GM21447 (cell line): Measurements from ENCODE around the gene SFRP5.

Experiments
- ATAC-seq: cut with Tn5 transposase; IDR thresholded peaks from one replicate; pipeline ENCODE4 v1.9.1; 2021; ENCODE audit not compliant: unreplicated experiment

Gene SFRP5

DNA sequence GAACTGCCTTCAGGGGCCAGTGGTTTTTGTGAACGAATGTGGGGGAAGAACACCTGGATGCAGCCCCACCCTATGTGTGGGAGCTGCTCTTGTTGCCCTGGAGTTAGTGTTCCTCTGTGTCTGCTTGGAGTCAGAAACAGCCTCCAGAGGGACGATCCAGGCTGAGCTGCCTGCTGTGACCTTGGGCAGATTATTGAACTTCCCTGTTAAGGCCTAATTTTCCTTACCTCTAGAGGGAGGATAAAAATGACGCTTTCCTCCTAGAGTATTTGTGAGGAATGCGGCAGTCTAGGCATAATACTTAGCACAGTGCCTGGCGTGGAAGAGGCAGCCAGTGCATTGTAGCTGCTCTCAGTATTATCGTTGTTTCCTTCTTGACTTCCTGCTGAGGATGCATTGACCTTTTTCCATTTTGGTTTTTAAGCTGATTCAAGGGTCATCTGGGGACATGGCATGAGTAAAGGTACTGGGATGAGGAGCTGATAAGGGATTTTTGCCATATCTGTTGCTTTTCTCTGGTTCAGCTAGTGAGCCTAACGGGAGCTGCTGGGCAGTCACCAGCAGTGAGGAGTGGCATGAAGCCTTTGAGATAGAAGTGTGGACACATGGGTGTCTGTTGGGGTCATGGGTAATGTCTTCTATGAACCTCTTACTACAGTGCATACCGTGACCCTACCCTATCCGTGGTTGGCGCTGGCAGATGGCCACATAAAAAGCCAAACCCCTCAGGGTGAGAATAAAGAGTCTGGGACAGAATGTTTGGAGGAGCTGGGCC lies 28.4 kb downstream of the SFRP5 start:
- ATAC-seq: no peak

DNA sequence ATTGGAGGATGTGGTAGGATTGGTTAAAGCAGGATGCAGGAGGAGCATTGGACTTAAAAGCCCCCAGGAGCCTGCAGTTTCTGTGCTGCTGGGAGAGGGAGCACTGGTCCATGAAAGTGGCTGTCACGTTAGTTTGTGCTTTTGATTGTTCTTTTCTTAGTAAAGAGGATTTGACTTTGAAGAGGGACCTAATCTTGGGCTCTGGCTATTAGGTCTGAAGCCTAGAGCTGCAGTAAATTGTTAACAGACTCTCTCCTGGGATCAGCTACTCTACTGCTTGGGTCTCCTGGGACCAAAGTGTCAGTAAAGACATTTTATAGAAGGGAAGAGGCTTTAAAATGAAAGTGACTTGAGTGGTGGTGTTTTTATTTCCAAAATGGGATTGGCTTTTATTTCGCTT lies 31.2 kb downstream of the SFRP5 start:
- ATAC-seq: no peak

DNA sequence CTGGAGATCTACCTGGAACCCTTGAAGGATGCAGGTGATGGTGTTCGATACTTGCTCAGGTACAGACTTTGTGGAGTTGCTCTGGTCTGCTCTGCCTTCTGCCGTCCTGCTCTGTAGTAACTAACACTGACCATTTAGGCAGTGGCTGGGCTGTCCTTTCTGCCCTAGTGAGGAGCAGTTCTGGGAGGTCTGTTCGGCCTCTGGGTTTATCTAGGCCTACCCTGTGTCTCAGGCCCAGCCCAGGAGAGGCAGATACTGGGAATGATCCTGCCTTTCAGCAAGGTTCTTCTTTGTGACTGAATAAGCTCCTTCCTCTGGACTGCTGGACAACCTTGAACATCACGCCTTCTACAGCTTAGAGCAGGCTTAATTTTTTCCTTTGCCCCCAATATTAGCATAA lies 33.2 kb downstream of the SFRP5 start:
- no peak for ATAC-seq

DNA sequence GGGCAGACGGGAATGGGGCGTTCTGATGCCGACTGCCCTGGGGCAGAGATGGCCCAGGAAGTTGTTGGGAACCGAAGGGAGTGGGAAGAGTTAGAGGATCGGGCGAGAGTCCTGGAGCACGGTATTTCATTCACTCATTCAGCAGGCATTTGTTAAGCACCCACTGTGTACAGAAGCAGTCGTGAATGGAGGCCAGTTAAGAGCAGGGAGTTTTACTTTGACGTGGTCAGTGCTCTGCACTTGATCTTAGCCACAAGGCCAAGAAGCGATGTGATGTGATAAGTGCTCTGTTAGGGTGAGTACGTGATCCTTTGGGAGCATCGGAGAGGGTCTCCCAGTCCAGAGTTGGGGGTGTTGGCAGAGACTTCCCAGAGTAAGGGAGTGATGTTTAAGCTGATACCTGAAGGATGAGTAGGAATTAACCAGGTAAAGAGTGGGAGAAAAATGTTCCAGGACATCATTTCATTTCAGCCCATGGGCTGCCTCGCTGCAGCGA lies 34.0 kb downstream of the SFRP5 start:
- ATAC-seq: peak; percentile 12

DNA sequence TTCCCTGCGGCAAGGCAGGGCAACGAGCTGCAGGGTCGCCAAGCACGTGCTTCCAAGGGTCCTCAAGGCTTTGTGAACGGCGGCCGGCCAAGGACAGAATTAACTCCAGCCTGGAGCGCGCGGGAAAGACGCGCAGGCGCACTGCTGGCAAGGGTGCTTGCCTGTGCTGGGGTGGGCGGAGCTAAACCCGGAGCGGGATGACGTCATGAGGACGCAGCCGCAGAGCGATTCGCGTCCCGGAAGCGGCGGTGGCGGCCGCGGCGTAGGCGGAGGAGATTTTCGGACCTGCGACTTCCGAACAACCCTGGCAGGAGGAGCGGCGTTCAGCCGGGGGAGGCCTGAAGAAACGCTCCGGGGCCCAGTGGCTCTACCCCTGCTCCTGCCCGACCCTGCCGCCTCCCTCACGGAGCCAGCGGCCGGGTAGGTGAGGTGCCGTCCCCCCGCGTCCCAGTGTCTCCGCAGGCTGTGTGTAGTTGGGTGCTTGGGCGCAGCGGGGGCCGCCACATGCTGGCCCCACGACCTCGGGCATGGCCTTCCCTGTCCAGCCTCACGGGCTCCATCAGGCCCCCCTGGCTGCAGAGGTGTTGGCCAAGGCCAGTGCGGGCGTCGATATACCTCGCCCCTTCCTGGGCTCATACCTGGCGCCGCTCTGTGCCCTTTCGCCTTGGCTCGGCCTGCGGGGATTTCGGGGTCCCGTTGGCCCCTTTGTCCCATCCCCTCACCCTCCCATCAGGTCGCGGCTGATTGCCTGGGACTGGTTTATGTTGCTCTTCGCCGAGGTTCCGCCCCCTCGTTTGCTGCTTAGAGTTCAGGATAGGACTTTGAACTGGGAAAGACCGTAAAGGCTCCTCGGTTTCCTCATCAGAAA lies 34.7 kb downstream of the SFRP5 start, which contains the start of gene ZFYVE27:
Gene ZFYVE27 (plus strand): TSS at position 227 of the 868 bp plus-strand sequence. CDS start 1,350 bp downstream, outside the sequence.
- peak; percentile 81 for ATAC-seq

DNA sequence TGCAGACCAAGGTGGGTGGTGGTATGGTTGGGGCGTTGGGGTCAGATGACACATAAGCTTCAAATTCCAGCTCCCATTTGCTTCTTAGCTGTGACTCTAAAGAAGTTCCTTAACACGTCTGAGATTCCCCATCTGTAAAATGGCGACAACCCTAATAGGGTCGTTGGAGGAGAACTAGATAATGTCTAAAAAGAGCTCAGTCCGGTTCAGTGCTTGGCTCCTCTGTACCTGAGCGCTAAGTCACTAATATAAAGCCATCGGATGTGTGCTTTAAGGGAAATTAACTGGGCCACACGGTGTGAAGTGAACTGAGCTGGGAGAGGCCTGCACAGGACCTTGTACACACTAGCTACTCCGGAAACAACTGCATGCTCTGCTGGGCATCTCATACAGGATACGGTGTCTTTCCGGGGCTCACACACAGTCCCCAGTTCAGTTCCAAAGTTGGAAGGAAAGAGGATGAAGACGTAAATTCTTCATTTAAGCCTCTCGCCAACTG lies 35.3 kb downstream of the SFRP5 start:
- peak; percentile 18 for ATAC-seq

DNA sequence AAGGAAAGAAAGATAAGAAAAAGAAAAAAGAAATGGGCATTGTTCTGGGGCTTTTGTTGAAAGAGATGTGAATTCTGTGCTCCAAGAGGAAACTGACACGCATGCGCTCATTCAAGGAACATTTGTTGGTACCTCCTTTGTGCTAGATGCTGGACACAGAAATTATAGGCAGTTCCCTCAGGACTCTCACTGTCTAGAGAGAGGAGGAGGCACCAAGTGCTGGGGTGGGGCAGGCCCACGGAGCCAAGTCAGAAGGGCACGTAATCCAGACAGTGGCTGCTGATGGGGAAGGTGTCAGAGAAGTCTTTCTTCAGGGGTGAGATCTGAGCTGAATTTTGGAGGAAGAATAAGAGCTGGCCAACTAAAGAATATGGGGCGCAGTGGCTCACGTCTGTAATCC lies 37.8 kb downstream of the SFRP5 start:
- ATAC-seq: no peak

DNA sequence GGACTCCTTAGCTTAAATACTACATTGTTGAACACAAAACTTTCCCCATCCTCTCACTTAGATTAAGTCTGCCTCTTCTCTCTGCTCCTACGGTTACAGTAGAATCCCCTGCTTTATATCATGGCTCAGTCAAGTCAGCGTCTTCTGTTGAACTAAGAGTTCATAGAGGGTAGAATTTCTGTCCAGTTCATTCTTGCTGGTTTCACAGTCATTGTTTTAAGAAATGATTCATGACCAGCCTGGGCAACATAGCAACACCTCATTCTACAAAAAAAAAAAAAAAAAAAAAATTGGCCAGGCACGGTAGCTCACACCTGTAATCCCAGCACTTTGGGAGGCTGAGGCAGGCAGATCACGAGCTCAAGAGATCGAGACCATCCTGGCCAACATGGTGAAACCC lies 38.5 kb downstream of the SFRP5 start:
- ATAC-seq: no peak

DNA sequence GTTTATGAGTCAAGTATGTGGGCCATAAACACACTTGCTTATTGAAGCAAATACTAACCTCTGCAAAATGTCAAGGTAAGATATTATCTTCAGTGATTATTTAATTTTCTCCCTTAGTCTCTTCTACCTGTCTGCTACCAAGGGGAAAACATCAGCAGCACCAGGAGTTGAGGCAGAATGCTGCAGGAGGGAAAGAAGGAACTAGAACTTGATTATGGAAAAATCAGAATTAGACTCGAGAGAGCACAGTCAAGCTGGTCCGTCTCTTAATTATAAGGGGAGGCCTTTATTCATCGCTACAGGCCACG lies 39.8 kb downstream of the SFRP5 start:
- no peak for ATAC-seq

DNA sequence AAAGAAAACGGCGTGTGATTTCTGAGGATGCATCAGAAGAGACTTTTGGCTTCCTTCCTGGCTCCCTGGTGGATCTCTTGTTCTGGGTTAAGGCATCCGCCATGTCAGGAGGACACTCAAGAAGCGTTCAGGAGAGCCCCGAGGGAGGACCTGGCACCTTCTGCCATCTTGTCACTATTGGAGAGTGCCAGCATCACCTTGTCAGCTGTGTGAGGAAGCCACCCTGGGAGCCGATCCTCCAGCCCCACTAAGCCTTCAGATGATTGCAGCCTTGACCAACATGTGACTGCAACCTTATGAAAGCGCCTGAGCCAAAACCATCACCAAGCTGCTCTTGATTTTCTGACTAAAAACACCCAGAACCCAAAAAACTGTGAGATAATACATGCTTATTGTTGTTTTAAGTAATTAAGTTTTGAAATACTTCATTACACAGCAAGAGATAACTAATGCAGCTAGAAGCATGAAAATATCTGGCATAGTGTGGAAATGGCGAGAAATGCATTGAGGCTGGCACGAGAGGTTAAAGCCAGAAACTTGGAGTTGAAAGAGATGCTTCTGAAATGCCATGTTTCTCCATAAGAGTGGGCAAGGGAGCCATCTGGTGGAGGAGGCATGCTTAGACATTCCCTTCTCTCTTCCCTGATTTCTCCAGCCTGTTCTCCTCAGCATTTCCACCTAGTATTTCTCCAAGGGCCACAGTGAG lies 40.3 kb downstream of the SFRP5 start:
- no peak for ATAC-seq

DNA sequence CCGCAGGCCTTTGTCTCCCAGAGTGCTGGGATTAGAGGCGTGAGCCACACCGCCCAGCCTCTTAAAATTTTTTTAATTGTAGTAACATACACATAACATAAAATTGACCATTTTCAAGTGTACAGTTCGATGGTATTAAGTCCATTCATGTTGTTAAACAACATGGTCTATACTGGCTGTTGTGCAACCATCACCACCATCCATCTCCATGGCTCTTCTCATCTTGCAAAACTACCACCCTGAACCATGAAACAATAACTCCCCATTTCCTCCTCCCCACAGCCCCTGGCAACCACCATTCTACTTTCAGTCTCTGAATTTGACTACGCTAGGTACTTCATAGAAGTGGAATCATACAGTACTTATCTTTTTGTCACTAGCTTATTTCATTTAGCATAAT lies 42.8 kb downstream of the SFRP5 start:
- ATAC-seq: no peak

DNA sequence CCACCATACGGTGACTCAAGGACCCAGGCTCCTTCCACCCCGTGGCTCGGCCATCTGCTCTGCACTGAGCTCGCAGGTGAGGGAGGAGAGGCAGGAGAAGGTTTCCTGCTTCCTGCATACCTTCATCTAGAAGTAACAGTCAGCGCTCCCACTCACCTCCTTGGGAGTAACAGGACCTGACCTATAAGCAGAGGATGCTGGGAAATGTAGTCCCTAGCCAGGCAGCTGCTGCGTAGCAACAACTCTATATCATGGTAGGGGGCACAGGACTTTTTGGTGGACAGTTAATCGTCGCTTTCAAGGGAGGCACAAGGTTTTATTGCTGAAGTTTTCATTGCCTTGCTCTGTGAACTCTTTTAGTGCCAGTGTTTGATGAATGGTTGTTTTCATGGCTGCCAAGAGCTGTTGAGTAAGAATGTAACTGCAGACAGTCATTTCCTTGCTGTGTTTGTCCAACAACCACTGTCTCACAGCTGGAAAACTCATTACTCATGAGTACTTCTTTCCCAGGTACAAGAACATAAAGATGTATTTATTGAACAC lies 45.1 kb downstream of the SFRP5 start:
- no peak for ATAC-seq

DNA sequence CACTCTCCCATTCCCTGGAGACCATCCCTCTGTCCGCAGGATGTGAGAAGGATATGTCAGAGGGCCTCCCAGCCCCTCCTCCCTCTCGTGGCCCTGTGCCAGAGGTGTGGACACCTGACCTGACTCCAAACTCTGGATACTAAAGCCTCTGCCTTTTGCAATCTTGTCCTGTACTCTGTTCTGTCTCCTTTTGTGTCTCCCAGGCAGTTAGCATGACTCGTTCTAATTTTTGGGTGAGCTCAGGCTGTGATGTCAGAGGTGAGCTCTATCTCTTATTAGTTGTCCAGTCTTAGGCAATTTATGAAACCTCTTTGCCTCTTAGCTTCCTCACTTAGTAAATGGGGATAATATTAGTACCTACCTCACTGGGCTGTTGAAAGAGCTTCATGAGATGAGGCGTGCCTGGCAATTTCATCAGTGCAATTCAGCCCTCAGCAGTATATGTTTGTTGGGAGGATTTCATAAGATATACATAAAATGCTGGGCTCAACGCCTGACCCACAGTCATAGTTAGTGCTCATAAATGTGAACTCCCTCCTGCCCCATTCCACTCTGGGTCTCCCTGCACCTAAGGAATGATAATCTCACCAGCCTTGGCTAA lies 47.4 kb downstream of the SFRP5 start:
- no peak for ATAC-seq

DNA sequence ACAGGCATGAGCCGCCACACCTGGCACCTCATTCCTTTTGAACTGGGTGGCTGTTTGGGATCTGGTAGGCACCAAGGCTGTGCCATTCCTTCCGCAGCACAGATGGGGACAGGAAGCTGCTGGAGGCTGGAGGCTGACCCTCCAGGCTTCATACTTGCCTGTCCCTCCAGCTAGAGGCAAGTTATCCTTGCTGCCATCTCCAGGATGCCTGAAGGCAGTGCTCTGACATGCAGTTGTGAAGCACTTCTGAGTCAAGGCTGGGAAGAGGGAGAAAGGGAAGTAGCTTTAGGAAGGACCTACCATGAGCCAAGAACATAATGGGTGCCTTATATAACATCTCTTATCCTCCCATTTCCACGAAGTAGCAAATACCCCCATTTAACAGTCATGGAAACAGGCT lies 48.8 kb downstream of the SFRP5 start:
- no peak for ATAC-seq

DNA sequence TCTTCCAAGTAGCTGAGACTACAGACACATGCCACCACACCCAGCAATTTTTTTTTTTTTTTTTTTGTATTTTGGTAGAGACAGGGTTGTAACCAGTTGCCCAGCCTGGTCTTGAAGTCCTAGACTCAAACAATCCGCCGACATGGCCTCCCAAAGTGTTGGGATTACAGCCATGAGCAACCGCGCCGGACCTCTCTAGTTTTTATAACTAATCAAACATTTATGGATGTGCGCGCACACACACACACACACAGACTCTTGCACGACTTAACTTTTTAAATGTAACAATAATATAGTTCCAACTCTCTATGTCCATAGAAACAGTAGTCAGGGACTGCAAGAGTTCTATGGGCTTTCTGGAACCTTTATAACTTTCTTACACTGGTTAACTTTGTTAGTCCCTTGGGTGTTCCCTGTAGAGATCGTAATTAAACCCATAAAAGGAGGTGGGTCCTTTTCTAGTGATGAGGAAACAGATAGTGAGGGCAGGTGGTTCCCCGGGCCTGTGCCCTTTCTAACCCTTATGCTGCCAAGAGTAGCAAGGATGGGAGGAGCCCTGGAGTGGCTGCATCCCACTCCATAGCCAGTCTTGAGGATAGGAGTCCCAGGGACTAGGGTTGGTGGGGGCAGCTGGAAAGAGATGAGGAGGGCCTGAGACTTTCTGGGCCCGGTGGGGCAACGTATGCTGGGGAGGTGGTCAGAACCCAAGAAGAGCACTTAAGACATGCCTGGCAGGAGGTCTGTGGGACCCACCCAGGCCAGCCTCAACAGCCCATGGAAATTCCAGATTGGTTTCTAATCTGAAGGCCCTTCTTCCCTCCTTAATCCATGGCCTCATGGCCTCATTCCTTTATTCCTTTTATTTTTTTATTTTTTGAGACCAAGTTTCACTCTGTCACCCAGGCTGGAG lies 49.7 kb downstream of the SFRP5 start:
- ATAC-seq: no peak

DNA sequence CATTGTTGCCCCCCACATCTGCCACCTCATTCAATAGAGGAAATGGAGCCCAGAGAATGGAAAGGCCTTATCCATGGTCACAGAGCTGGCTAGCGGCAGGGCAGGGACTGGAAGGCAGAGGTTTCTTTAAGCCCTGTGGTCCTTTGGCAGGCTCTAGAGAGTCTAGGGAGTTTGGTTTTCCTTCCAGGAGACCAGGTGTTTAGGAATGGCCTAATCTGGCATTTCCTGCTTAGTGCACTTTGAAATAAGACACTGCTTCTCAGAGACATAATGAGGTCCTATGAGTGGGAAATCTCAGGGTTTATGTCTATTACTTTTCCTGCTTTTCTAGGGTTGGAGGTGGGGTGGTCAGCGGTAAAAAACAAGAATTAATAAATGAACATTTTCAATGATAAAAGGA lies 52.2 kb downstream of the SFRP5 start:
- no peak for ATAC-seq

DNA sequence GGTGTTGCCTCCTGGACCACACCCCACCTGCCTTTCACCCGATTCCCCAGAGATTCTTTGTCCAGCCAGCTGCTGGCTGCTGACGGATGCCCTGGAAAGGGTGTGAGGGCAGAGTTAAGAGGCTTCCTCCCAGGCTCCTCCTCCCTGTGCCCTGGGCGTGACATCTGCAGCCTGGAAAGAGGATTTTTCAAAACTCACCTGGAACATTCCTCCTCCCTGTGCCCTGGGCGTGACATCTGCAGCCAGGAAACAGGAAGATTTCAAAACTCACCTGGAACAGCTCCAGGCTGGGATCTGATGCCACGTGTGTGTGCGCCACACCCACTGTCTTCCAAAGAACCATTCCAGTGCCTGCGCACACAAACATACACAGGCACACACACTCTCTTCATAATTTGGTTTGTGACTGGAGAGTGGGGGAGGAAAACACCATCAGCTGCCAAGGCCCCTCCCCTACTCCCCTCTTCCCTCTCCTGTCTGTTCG lies 53.1 kb downstream of the SFRP5 start:
- ATAC-seq: no peak

DNA sequence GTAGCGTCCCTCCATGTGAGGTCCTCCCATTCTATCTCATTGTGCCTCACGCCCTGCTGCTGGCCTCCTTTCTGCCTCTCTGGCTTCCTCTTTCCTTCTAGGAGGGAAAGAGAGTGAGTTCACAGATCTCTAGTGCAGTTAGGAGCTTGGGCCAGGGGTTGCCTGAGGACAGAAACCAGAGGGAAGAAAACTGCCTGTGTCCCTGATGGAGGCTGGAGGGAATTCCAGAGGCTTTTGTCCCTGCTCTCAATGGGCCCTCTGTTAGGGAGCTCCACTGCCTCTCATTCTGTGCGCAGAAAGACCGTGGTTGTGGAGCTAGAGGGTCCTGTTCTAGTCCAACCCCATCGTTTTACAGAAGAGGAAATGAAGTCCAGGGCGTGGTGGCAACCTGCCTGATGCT lies 53.6 kb downstream of the SFRP5 start:
- no peak for ATAC-seq

DNA sequence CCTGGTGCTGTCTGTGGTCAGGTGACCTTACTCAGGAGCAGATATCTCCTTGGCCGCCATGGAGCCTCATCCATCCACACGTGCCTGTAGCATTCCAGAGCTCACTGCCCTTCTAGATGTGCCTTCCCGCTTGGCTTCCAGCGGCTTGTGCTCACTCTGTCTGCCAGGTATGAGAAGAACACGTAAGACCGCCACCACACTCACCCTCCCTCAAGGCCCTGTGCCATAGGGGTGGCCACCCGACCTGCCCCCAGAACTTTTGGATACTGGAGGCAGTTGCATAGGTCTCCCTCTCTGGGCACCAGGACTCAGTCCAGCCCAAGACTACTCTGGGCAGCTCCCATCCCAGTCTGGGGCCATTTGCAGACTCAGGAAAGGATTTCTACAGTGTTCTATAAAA lies 54.2 kb downstream of the SFRP5 start:
- no peak for ATAC-seq
